Measurements from ENCODE around the gene GTF2H3. TPM values are rescaled to one million over a fixed set of nuclear protein-coding genes. Genes with fewer than 3 reads are reported as not detected.

Gene GTF2H3
- total and polyA plus RNA-seq, 9 of the 15 experiments (the other 6 are each of a cell fraction or from before 2014, with no cell fraction given) = 22.7 to 99.7 (median 49.6) TPM

DNA sequence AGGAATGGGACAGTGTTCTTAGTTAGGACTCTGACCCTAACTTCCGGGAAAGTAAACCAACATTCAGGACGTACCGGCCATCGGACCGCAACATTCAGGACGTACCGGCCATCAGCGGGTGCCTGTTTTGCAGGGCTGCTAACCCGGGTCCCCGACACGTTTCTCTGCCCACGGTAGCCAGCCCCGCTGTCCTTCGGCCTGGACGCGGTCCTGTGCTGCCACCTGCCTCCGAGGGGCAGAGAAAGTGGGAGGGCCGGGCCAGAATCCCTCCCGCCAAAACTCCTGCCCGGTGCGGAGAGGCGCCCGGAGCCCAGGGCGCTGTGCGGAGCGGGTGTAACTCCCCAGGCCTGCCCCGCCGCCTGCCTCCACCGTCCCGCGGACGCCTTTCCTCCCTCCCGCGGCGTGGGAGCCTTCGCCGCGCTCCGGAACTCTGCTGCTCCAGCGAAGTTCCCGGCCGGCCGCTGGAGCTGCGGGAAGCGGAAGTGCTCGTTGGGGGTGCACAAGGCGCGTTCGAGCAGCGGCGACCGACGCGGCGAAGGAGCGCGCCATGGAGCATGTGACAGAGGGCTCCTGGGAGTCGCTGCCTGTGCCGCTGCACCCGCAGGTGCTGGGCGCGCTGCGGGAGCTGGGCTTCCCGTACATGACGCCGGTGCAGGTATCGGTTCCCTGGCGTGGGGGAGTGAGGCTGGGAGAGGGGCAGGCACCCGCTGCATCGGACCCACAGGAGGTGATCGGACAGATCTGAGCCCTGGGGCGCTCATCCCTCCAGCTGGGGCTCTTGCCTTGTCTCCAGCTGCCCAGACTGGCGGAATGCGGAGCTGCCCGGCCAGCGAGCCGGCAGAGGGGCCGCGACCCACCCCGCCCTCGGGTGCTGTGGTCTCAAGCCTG lies 31.8 kb upstream of the GTF2H3 start, which contains the start of gene DDX55 (continued):
- TF ChIP-seq, protein P1, sequence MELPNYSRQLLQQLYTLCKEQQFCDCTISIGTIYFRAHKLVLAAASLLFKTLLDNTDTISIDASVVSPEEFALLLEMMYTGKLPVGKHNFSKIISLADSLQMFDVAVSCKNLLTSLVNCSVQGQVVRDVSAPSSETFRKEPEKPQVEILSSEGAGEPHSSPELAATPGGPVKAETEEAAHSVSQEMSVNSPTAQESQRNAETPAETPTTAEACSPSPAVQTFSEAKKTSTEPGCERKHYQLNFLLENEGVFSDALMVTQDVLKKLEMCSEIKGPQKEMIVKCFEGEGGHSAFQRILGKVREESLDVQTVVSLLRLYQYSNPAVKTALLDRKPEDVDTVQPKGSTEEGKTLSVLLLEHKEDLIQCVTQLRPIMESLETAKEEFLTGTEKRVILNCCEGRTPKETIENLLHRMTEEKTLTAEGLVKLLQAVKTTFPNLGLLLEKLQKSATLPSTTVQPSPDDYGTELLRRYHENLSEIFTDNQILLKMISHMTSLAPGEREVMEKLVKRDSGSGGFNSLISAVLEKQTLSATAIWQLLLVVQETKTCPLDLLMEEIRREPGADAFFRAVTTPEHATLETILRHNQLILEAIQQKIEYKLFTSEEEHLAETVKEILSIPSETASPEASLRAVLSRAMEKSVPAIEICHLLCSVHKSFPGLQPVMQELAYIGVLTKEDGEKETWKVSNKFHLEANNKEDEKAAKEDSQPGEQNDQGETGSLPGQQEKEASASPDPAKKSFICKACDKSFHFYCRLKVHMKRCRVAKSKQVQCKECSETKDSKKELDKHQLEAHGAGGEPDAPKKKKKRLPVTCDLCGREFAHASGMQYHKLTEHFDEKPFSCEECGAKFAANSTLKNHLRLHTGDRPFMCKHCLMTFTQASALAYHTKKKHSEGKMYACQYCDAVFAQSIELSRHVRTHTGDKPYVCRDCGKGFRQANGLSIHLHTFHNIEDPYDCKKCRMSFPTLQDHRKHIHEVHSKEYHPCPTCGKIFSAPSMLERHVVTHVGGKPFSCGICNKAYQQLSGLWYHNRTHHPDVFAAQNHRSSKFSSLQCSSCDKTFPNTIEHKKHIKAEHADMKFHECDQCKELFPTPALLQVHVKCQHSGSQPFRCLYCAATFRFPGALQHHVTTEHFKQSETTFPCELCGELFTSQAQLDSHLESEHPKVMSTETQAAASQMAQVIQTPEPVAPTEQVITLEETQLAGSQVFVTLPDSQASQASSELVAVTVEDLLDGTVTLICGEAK (IDR thresholded peaks at IDR 0.05) = peak; percentile 100
- TF ChIP-seq, protein P1 (CRISPR knock-in tag; IDR thresholded peaks at IDR 0.05) = no peak
- TF ChIP-seq NR2F6 (CRISPR knock-in tag; IDR thresholded peaks at IDR 0.05) = 0 out of 2 replicates have a peak, but pooled peaks have one; percentile 66
- TF ChIP-seq HDGF (IDR thresholded peaks at IDR 0.05) = no peak
- TF ChIP-seq ZBTB17 (CRISPR knock-in tag; IDR thresholded peaks at IDR 0.05) = peak; percentile 72; the same call in 1 of the 2 replicates
- peak; percentile 75 for TF ChIP-seq SMAD4 (CRISPR knock-in tag; conservative IDR thresholded peaks at IDR 0.05)
- no peak for TF ChIP-seq FOXM1 (IDR thresholded peaks at IDR 0.05; ENCODE audit: low read depth)
- TF ChIP-seq FOXM1 (CRISPR knock-in tag; IDR thresholded peaks at IDR 0.05; ENCODE audit: low read depth) = no peak; the same call in 1 of the 2 replicates
- TF ChIP-seq ZNF347 (CRISPR knock-in tag; IDR thresholded peaks at IDR 0.05; ENCODE audit: low read depth) = no peak
- TF ChIP-seq FOXP1 (CRISPR knock-in tag; IDR thresholded peaks at IDR 0.05) = peak; percentile 82
- peak; percentile 86 for TF ChIP-seq TAF7 (tag; IDR thresholded peaks at IDR 0.05)
- TF ChIP-seq, protein P2, sequence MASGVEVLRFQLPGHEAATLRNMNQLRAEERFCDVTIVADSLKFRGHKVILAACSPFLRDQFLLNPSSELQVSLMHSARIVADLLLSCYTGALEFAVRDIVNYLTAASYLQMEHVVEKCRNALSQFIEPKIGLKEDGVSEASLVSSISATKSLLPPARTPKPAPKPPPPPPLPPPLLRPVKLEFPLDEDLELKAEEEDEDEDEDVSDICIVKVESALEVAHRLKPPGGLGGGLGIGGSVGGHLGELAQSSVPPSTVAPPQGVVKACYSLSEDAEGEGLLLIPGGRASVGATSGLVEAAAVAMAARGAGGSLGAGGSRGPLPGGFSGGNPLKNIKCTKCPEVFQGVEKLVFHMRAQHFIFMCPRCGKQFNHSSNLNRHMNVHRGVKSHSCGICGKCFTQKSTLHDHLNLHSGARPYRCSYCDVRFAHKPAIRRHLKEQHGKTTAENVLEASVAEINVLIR (CRISPR knock-in tag; IDR thresholded peaks at IDR 0.05) = peak; percentile 76
- TF ChIP-seq MTA1 (IDR thresholded peaks at IDR 0.05; ENCODE audit: borderline replicate concordance) = peak; percentile 93
- TF ChIP-seq ZEB2 (IDR thresholded peaks at IDR 0.05) = peak; percentile 99
- TF ChIP-seq BCOR (IDR thresholded peaks at IDR 0.05) = no peak
- TF ChIP-seq, protein P3, sequence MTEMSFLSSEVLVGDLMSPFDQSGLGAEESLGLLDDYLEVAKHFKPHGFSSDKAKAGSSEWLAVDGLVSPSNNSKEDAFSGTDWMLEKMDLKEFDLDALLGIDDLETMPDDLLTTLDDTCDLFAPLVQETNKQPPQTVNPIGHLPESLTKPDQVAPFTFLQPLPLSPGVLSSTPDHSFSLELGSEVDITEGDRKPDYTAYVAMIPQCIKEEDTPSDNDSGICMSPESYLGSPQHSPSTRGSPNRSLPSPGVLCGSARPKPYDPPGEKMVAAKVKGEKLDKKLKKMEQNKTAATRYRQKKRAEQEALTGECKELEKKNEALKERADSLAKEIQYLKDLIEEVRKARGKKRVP (CRISPR knock-in tag; IDR thresholded peaks at IDR 0.05) = 0 out of 2 replicates have a peak, but pooled peaks have one; percentile 24

All from K562 (cell line).